Measurements from ENCODE around the gene GATA5.

Gene GATA5

DNA sequence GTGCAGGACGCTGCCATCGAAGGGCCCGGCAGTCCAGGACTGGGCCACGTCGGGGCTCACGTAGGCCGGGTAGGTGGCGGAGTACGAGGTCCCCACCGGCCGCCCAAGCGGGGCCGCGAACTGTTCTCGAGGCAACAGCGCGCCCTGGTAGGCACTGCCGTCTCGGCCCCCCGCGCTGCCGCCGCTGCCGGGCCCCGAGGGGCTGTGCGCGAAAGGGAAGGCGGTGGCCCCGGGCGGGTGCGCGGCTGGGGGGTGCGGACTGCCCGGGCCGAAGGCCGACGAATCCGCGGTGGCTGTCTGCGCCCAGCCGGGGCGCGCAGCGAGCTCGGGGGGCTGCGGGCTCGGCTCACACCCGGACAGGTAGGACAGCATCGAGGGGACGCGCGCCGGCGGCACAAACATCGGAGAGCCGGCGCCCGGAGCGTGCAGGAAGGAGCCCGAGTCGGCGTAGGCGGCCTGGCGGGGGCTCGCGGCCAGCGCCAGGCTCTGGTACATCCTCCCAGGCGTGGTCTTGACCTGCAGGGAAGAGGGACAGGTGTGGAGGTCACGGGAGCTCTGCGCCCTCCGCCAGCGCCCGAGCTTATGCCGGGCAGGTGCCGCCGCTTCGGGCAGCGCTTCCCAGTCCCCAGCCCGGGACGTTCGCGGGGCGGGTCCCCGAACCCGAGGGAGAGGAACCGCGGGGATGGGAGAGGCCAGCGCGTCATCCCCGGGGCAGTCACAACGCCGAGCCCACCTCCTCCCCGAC is 596 bp downstream of the GATA5 start:
- Histone ChIP-seq H3K27ac (no peak overlapping the region), H3K4me3 (no peak overlapping the region), H3K36me3 (ENCODE audit: insufficient read depth, low read length) (no peaks in the 10 kb centered on the region), H3K9ac (ENCODE audit: insufficient read length) (no peak overlapping the region), H3K9me3 (ENCODE audit: low read depth, low read length) (no peaks in the 10 kb centered on the region)
- no peak for DNase-seq (ENCODE audit: low read depth, low spot score)
- TF ChIP-seq FOXP2 (optimal IDR thresholded peaks at IDR 0.05; ENCODE audit: control extremely low read depth, extremely low read length, insufficient read depth) (no peak), EZH2 (IDR thresholded peaks at IDR 0.05) (peak; percentile 73)

DNA sequence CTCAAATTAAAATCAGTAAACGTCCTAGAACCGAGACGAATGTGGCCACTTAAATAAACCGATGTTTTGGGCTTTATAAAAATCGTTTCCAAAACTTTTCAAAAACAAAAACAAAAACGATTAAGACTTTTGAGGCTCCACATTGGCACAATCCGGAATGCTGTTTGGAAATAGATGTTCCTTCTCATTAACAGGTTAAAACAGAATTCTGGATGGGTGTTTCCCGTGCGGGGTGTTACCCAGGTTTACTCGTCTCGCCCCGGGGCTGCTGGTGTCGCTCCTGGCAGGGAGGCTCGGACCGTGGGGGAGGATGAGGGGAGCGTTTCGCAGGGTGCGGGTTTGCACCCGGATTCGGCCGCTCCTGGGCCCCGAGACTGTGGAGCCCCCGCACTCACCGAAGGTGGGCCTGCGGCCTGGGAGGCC is 1.2 kb downstream of the GATA5 start:
- TF ChIP-seq FOXP2 (optimal IDR thresholded peaks at IDR 0.05; ENCODE audit: control extremely low read depth, extremely low read length, insufficient read depth) (no peak), POLR2AphosphoS5 (IDR thresholded peaks at IDR 0.05; ENCODE audit: borderline replicate concordance, low read depth, low read length) (no peak), EZH2 (IDR thresholded peaks at IDR 0.05) (no peak)
- no peaks in the 10 kb centered on the region for H3K9me3 ChIP-seq (ENCODE audit: low read depth, low read length)
- no peaks in the 10 kb centered on the region for H3K36me3 ChIP-seq (ENCODE audit: insufficient read depth, low read length)
- H3K27ac ChIP-seq: no peak overlapping the region
- no peak overlapping the region; the same call in 1 of the 2 replicates for H3K4me3 ChIP-seq
- no peak for DNase-seq (ENCODE audit: low read depth, low spot score)
- H3K9ac ChIP-seq (ENCODE audit: insufficient read length): no peak overlapping the region

DNA sequence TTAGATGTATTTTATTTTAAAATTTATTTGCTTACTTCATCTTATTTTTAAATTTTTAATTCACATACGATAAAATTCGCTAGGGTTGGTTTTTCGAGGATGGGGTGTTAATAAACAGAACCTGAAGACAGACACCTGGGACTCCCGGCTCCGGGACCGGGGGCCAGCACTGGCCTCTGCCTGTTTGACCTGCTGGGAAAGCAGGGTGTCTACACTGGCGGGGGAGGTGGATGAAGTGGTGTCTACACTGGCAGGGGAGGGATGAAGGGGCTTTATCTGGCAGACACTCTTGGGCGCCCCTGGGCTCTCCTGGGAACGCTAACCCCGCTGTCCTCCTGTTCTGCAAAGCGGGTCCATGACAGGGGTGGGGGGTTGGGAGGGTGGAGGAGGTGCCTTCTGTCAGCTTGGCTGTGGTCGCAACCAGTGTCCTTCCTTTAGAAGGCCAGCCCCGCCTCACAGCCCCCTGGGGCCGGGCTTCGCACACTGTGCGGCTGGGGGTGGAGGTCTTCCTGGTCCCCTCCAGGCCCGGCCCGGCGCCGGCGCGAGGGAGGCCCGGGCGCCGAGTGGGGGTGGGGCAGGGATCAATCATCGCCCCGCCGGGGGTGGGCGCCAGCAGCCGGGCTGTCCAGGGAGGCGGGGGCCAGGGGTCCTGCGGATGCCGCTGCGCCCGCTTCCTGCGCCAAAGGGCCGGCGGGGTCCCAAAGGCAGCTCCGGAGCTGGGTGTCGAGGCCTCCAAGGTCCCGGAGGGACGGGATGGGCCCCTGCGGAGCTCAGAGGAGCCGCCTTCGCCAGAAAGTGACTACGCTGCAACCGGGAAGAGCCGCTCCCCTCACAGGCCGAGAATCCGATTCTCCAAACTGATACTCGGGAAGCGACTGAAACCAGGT is 1.8 kb downstream of the GATA5 start:
- H3K4me3 ChIP-seq: no peak overlapping the region; the same call in 1 of the 2 replicates

DNA sequence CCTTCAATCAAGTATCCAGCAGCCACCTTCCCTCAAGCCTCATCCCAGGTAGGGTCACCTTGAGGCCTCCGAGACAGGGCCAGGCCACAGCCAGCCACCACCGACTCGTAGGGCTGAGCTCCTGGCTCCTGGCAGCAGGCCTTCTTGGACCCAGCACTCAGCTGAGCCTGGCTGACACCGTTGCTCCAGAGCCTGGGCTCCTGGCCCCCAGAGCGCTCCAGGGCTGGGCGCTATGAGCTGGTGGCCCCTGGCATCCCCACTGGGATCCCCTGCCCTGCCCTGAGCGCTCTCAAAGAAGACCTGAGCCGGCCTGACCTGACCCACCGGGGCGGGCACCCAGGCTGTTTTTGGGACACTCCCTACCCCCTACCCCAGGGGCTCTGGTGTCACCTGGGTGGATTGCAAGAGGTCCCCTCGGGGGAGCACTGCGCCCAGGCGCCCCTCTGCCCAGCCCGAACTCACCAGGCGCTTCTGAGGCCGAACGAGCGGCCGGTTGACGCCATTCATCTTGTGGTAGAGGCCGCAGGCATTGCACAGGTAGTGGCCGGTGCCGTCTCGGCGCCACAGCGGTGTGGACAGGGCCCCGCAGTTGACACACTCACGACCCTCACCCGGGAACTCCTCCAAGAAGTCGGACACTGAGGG is 2.7 kb downstream of the GATA5 start:
- DNase-seq (ENCODE audit: low read depth, low spot score): no peak
- no peaks in the 10 kb centered on the region for H3K9me3 ChIP-seq (ENCODE audit: low read depth, low read length)
- H3K9ac ChIP-seq (ENCODE audit: insufficient read length): no peak overlapping the region
- TF ChIP-seq EZH2 (IDR thresholded peaks at IDR 0.05) (no peak), FOXP2 (optimal IDR thresholded peaks at IDR 0.05; ENCODE audit: control extremely low read depth, extremely low read length, insufficient read depth) (no peak), POLR2AphosphoS5 (IDR thresholded peaks at IDR 0.05; ENCODE audit: borderline replicate concordance, low read depth, low read length) (no peak)
- no peaks in the 10 kb centered on the region for H3K36me3 ChIP-seq (ENCODE audit: insufficient read depth, low read length)
- no peak overlapping the region for H3K27ac ChIP-seq
- no peak overlapping the region for H3K4me3 ChIP-seq

More for the DNA sequence above, 1.8 kb downstream of the GATA5 start:
- Histone ChIP-seq H3K27ac (no peak overlapping the region), H3K9ac (ENCODE audit: insufficient read length) (no peak overlapping the region), H3K36me3 (ENCODE audit: insufficient read depth, low read length) (no peaks in the 10 kb centered on the region), H3K9me3 (ENCODE audit: low read depth, low read length) (no peaks in the 10 kb centered on the region)
- TF ChIP-seq FOXP2 (optimal IDR thresholded peaks at IDR 0.05; ENCODE audit: control extremely low read depth, extremely low read length, insufficient read depth) (no peak), POLR2AphosphoS5 (IDR thresholded peaks at IDR 0.05; ENCODE audit: borderline replicate concordance, low read depth, low read length) (no peak), EZH2 (IDR thresholded peaks at IDR 0.05) (no peak)
- no peak for DNase-seq (ENCODE audit: low read depth, low spot score)

DNA sequence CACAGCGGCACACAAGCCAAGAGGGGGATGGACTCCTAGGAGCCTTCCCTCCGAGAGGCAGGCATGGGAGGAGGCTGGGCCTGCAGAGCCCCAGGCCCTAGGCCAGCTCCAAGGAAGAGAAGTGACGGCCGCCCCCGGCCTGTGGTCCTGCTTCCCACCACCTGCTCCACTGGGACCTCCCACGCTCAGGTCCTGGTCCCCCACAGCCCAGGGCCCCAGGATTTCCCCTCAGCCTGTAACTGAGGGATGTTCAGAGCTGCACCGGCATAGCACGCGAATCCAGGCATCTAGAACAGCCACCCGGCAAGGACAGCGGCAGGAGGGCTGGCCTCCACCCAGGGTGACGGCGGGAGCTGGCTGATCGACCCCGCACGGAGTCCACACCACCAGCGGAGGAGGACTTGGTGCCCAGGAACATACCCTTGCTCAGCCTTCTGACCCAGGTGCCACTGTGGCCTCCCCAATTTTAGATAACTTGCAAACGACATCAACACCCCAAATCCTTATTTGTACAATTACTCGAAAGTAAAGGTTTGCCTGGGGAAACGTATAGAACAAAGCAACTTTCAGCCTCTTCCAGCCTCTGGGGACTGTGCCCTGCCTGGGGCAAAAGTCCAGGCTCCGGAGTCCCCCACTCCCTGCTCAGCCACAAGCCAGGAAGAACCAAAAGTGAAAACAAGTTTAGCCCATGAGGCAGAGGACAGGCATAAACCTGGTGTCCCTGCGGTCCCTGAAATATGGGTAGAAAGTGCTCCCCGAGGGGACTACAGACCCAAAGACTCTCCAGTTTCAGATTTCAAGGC is 3.5 kb downstream of the GATA5 start:
- no peak overlapping the region for H3K4me3 ChIP-seq
- no peaks in the 10 kb centered on the region for H3K9me3 ChIP-seq (ENCODE audit: low read depth, low read length)
- H3K36me3 ChIP-seq (ENCODE audit: insufficient read depth, low read length): no peaks in the 10 kb centered on the region
- TF ChIP-seq FOXP2 (optimal IDR thresholded peaks at IDR 0.05; ENCODE audit: control extremely low read depth, extremely low read length, insufficient read depth): no peak
- TF ChIP-seq POLR2AphosphoS5 (IDR thresholded peaks at IDR 0.05; ENCODE audit: borderline replicate concordance, low read depth, low read length): no peak
- TF ChIP-seq EZH2 (IDR thresholded peaks at IDR 0.05): no peak
- no peak overlapping the region for H3K27ac ChIP-seq
- no peak for DNase-seq (ENCODE audit: low read depth, low spot score)
- H3K9ac ChIP-seq (ENCODE audit: insufficient read length): no peak overlapping the region

DNA sequence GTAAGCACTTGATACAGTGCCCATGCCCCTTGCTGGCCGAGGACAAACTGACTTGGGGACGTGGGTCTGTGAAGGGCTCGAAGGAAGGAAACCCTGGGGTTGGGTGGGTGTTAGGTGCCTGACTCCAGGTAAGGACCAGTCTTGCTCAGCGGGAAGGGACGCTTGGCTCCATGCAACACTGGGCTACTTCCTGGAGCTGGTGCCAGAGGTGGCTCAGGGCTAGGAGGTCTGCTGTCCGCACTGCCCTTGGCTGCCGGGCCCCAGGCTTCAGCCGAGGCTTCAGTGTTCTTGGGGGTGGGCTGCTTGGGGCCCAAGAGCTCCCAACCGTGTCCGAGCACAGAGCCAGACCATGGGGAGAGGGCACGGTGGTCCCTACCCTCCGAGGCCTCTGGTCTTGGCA is 5.3 kb downstream of the GATA5 start:
- Histone ChIP-seq H3K27ac (no peak overlapping the region), H3K9me3 (ENCODE audit: low read depth, low read length) (no peaks in the 10 kb centered on the region), H3K9ac (ENCODE audit: insufficient read length) (no peak overlapping the region), H3K4me3 (no peak overlapping the region), H3K36me3 (ENCODE audit: insufficient read depth, low read length) (no peaks in the 10 kb centered on the region)
- DNase-seq (ENCODE audit: low read depth, low spot score): no peak
- TF ChIP-seq FOXP2 (optimal IDR thresholded peaks at IDR 0.05; ENCODE audit: control extremely low read depth, extremely low read length, insufficient read depth) (no peak), POLR2AphosphoS5 (IDR thresholded peaks at IDR 0.05; ENCODE audit: borderline replicate concordance, low read depth, low read length) (no peak), EZH2 (IDR thresholded peaks at IDR 0.05) (no peak)

DNA sequence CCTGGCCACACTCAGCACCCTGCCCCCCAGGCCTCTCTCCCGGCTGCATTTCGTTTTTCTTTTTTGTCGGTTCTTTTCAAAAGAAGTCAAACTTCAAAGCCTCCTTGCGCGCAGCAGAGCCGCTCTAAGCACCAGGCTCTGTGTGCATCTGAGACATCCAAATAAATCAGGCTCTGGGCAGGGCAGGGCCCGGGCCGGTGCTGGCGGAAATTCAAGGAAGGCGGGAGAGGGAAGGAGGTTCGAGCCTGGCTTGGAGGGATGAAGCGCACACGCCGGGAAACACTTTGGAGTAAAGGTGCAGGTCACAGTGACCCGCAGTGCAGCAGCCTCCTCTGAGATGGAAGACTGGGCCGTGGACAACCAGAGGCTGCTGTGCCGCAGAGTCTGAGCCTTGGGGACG is 5.8 kb downstream of the GATA5 start:
- H3K27ac ChIP-seq: no peak overlapping the region
- TF ChIP-seq EZH2 (IDR thresholded peaks at IDR 0.05) (no peak), POLR2AphosphoS5 (IDR thresholded peaks at IDR 0.05; ENCODE audit: borderline replicate concordance, low read depth, low read length) (no peak), FOXP2 (optimal IDR thresholded peaks at IDR 0.05; ENCODE audit: control extremely low read depth, extremely low read length, insufficient read depth) (no peak)
- no peak overlapping the region for H3K9ac ChIP-seq (ENCODE audit: insufficient read length)
- no peak for DNase-seq (ENCODE audit: low read depth, low spot score)
- no peak overlapping the region for H3K4me3 ChIP-seq
- H3K9me3 ChIP-seq (ENCODE audit: low read depth, low read length): no peaks in the 10 kb centered on the region
- no peaks in the 10 kb centered on the region for H3K36me3 ChIP-seq (ENCODE audit: insufficient read depth, low read length)
